IMR-90 (cell line): ENCODE measurements around the gene ZDHHC17.
A peak's percentile ranks its signal among the peaks of the same experiment; 100 is the strongest.

Source experiments
- CEBPB ChIP-seq: IDR thresholded peaks from 2 replicates; pipeline ENCODE4 v1.6.1; 2012; ENCODE audit warnings: low read depth, low read length, improper control_type of control experiment
- CTCF ChIP-seq: conservative IDR thresholded peaks from 2 replicates; pipeline ENCODE4 v1.5.1; 2012; ENCODE audit warnings: mild to moderate bottlenecking, low read depth, low read length, improper control_type of control experiment
- MAFK ChIP-seq: IDR thresholded peaks from 2 replicates; pipeline ENCODE4 v1.6.1; 2012; ENCODE audit warnings: low read depth, low read length, improper control_type of control experiment
- POLR2A ChIP-seq: IDR thresholded peaks from 2 replicates; pipeline ENCODE4 v1.6.1; 2012; ENCODE audit warnings: mild to moderate bottlenecking, low read depth, low read length
- SMC3 ChIP-seq: fragments of 150-350 bp; IDR thresholded peaks from 2 replicates; pipeline ENCODE4 v1.6.1; 2016; ENCODE audit warnings: low read depth, mild to moderate bottlenecking, antibody characterized with exemption, low read length, moderate library complexity

GRCh38 chr12:76878099-76878898, 114.4 kb downstream of the ZDHHC17 start:
- TF ChIP-seq POLR2A, result no peak
- peak; percentile 26 for TF ChIP-seq CTCF
- no peak for TF ChIP-seq MAFK
- TF ChIP-seq SMC3, result no peak
- peak; percentile 51 for TF ChIP-seq CEBPB
